ENCODE data around the gene GRIA1. TPM values are rescaled to one million over a fixed set of nuclear protein-coding genes. Genes with fewer than 3 reads are reported as not detected.
A peak's percentile ranks its signal among the peaks of the same experiment; 100 is the strongest.

GRIA1 gene
- polyA plus RNA-seq (2013, experiment 1 of 4), result 10.6 TPM
- polyA plus RNA-seq (2013, experiment 2 of 4), result 8.2 TPM
- 4.8 TPM for polyA plus RNA-seq (2013, experiment 3 of 4)
- 6.2 TPM for polyA plus RNA-seq (2013, experiment 4 of 4)

- peak within 1 kb of the TSS; percentile 28 for H3K4me3 ChIP-seq (ENCODE audit: insufficient read depth, low read depth, low read length)
- 15 to 19% methylated on average over 16 to 20 of the region's 20 CpGs for WGBS, 2 experiments
- H3K9me3 ChIP-seq (ENCODE audit: control insufficient read depth, low read length), result no peaks in the 10 kb centered on the region
- no peaks in the 10 kb centered on the region for H3K36me3 ChIP-seq (ENCODE audit: control insufficient read depth, insufficient read depth, low read length)
- H3K27ac ChIP-seq (ENCODE audit: insufficient read depth, low read depth, low read length, poor library complexity, severe bottlenecking), result no peak within 1 kb of the TSS
- H3K4me1 ChIP-seq (ENCODE audit: control insufficient read depth, insufficient read depth, low read length), result peaks cover 19% of the 10 kb centered on the region
- peaks cover 11% of the 10 kb centered on the region for H3K27me3 ChIP-seq (ENCODE audit: control insufficient read depth, insufficient read depth, low read length, poor library complexity, severe bottlenecking)
These were observed at the start of gene GRIA1 for GRCh38 chr5:153490118-153491037. TSS of gene GRIA1 (plus strand) at chr5:153490670.

- H3K27ac ChIP-seq (ENCODE audit: insufficient read depth, low read depth, low read length, poor library complexity, severe bottlenecking), result no peak overlapping the region
These were observed 44.4 kb upstream of the GRIA1 start for GRCh38 chr5:153445875-153446579.

GRCh38 chr5:153447534-153447933 is 42.9 kb upstream of the GRIA1 start:
- Histone ChIP-seq H3K36me3 (ENCODE audit: control insufficient read depth, insufficient read depth, low read length) (no peaks in the 10 kb centered on the region), H3K4me3 (ENCODE audit: insufficient read depth, low read depth, low read length) (no peak overlapping the region), H3K27ac (ENCODE audit: insufficient read depth, low read depth, low read length, poor library complexity, severe bottlenecking) (no peak overlapping the region), H3K4me1 (ENCODE audit: control insufficient read depth, insufficient read depth, low read length) (no peaks in the 10 kb centered on the region), H3K27me3 (ENCODE audit: control insufficient read depth, insufficient read depth, low read length, poor library complexity, severe bottlenecking) (no peaks in the 10 kb centered on the region), H3K9me3 (ENCODE audit: control insufficient read depth, low read length) (no peaks in the 10 kb centered on the region)
- 92 to 95% methylated on average over 8 of the region's 8 CpGs for WGBS, 2 experiments

More at GRCh38 chr5:153445875-153446579, 44.4 kb upstream of the GRIA1 start:
- WGBS, 2 experiments, result 89 to 90% methylated on average over 9 of the region's 9 CpGs
- no peaks in the 10 kb centered on the region for H3K9me3 ChIP-seq (ENCODE audit: control insufficient read depth, low read length)
- H3K4me1 ChIP-seq (ENCODE audit: control insufficient read depth, insufficient read depth, low read length), result no peaks in the 10 kb centered on the region
- no peaks in the 10 kb centered on the region for H3K36me3 ChIP-seq (ENCODE audit: control insufficient read depth, insufficient read depth, low read length)
- no peaks in the 10 kb centered on the region for H3K27me3 ChIP-seq (ENCODE audit: control insufficient read depth, insufficient read depth, low read length, poor library complexity, severe bottlenecking)
- H3K4me3 ChIP-seq (ENCODE audit: insufficient read depth, low read depth, low read length), result no peak overlapping the region

GRCh38 chr5:153456354-153456753 is 34.1 kb upstream of the GRIA1 start:
- Histone ChIP-seq H3K36me3 (ENCODE audit: control insufficient read depth, insufficient read depth, low read length) (no peaks in the 10 kb centered on the region), H3K27ac (ENCODE audit: insufficient read depth, low read depth, low read length, poor library complexity, severe bottlenecking) (no peak overlapping the region), H3K9me3 (ENCODE audit: control insufficient read depth, low read length) (no peaks in the 10 kb centered on the region), H3K4me1 (ENCODE audit: control insufficient read depth, insufficient read depth, low read length) (no peaks in the 10 kb centered on the region), H3K27me3 (ENCODE audit: control insufficient read depth, insufficient read depth, low read length, poor library complexity, severe bottlenecking) (no peaks in the 10 kb centered on the region), H3K4me3 (ENCODE audit: insufficient read depth, low read depth, low read length) (no peak overlapping the region)
- WGBS, 2 experiments, result 65 to 73% methylated on average over 2 of the region's 2 CpGs

GRCh38 chr5:153456993-153457392 is 33.5 kb upstream of the GRIA1 start:
- Histone ChIP-seq H3K9me3 (ENCODE audit: control insufficient read depth, low read length) (no peaks in the 10 kb centered on the region), H3K4me1 (ENCODE audit: control insufficient read depth, insufficient read depth, low read length) (no peaks in the 10 kb centered on the region), H3K4me3 (ENCODE audit: insufficient read depth, low read depth, low read length) (no peak overlapping the region), H3K27me3 (ENCODE audit: control insufficient read depth, insufficient read depth, low read length, poor library complexity, severe bottlenecking) (no peaks in the 10 kb centered on the region), H3K27ac (ENCODE audit: insufficient read depth, low read depth, low read length, poor library complexity, severe bottlenecking) (no peak overlapping the region), H3K36me3 (ENCODE audit: control insufficient read depth, insufficient read depth, low read length) (no peaks in the 10 kb centered on the region)
- WGBS, 2 experiments, result 95 to 100% methylated on average over 1 of the region's 1 CpG

- H3K4me1 ChIP-seq (ENCODE audit: control insufficient read depth, insufficient read depth, low read length), result no peaks in the 10 kb centered on the region
- H3K9me3 ChIP-seq (ENCODE audit: control insufficient read depth, low read length), result no peaks in the 10 kb centered on the region
- H3K36me3 ChIP-seq (ENCODE audit: control insufficient read depth, insufficient read depth, low read length), result no peaks in the 10 kb centered on the region
- H3K4me3 ChIP-seq (ENCODE audit: insufficient read depth, low read depth, low read length), result no peak overlapping the region
- H3K27me3 ChIP-seq (ENCODE audit: control insufficient read depth, insufficient read depth, low read length, poor library complexity, severe bottlenecking), result no peaks in the 10 kb centered on the region
- no peak overlapping the region for H3K27ac ChIP-seq (ENCODE audit: insufficient read depth, low read depth, low read length, poor library complexity, severe bottlenecking)
These were observed 32.2 kb upstream of the GRIA1 start for GRCh38 chr5:153458268-153458667.

GRCh38 chr5:153459051-153459743 is 31.3 kb upstream of the GRIA1 start:
- Histone ChIP-seq H3K27me3 (ENCODE audit: control insufficient read depth, insufficient read depth, low read length, poor library complexity, severe bottlenecking) (no peaks in the 10 kb centered on the region), H3K27ac (ENCODE audit: insufficient read depth, low read depth, low read length, poor library complexity, severe bottlenecking) (no peak overlapping the region), H3K4me3 (ENCODE audit: insufficient read depth, low read depth, low read length) (no peak overlapping the region), H3K4me1 (ENCODE audit: control insufficient read depth, insufficient read depth, low read length) (no peaks in the 10 kb centered on the region), H3K9me3 (ENCODE audit: control insufficient read depth, low read length) (no peaks in the 10 kb centered on the region), H3K36me3 (ENCODE audit: control insufficient read depth, insufficient read depth, low read length) (no peaks in the 10 kb centered on the region)

GRCh38 chr5:153460421-153460820 is 30.0 kb upstream of the GRIA1 start:
- H3K27me3 ChIP-seq (ENCODE audit: control insufficient read depth, insufficient read depth, low read length, poor library complexity, severe bottlenecking), result no peaks in the 10 kb centered on the region
- H3K4me3 ChIP-seq (ENCODE audit: insufficient read depth, low read depth, low read length), result no peak overlapping the region
- WGBS, 2 experiments, result 91 to 93% methylated on average over 3 of the region's 3 CpGs
- no peaks in the 10 kb centered on the region for H3K4me1 ChIP-seq (ENCODE audit: control insufficient read depth, insufficient read depth, low read length)
- peaks cover 2% of the 10 kb centered on the region for H3K9me3 ChIP-seq (ENCODE audit: control insufficient read depth, low read length)
- no peak overlapping the region for H3K27ac ChIP-seq (ENCODE audit: insufficient read depth, low read depth, low read length, poor library complexity, severe bottlenecking)
- no peaks in the 10 kb centered on the region for H3K36me3 ChIP-seq (ENCODE audit: control insufficient read depth, insufficient read depth, low read length)

GRCh38 chr5:153461341-153461740 is 29.1 kb upstream of the GRIA1 start:
- Histone ChIP-seq H3K9me3 (ENCODE audit: control insufficient read depth, low read length) (peaks cover 2% of the 10 kb centered on the region), H3K4me1 (ENCODE audit: control insufficient read depth, insufficient read depth, low read length) (no peaks in the 10 kb centered on the region), H3K4me3 (ENCODE audit: insufficient read depth, low read depth, low read length) (no peak overlapping the region), H3K27me3 (ENCODE audit: control insufficient read depth, insufficient read depth, low read length, poor library complexity, severe bottlenecking) (no peaks in the 10 kb centered on the region), H3K36me3 (ENCODE audit: control insufficient read depth, insufficient read depth, low read length) (no peaks in the 10 kb centered on the region), H3K27ac (ENCODE audit: insufficient read depth, low read depth, low read length, poor library complexity, severe bottlenecking) (no peak overlapping the region)
- 92 to 94% methylated on average over 2 of the region's 2 CpGs for WGBS, 2 experiments

- H3K27me3 ChIP-seq (ENCODE audit: control insufficient read depth, insufficient read depth, low read length, poor library complexity, severe bottlenecking), result no peaks in the 10 kb centered on the region
- peaks cover 2% of the 10 kb centered on the region for H3K9me3 ChIP-seq (ENCODE audit: control insufficient read depth, low read length)
- H3K36me3 ChIP-seq (ENCODE audit: control insufficient read depth, insufficient read depth, low read length), result no peaks in the 10 kb centered on the region
- H3K4me1 ChIP-seq (ENCODE audit: control insufficient read depth, insufficient read depth, low read length), result no peaks in the 10 kb centered on the region
- 71 to 85% methylated on average over 2 of the region's 2 CpGs for WGBS, 2 experiments
- H3K4me3 ChIP-seq (ENCODE audit: insufficient read depth, low read depth, low read length), result no peak overlapping the region
- H3K27ac ChIP-seq (ENCODE audit: insufficient read depth, low read depth, low read length, poor library complexity, severe bottlenecking), result no peak overlapping the region
These were observed 26.7 kb upstream of the GRIA1 start for GRCh38 chr5:153463806-153464205.

Data from ectodermal cell (in vitro differentiated cells).